ENCODE results near the gene RPS28.
"Not testable (repeated sequence)": the region's sequence is repeated elsewhere in the genome, so short reads cannot be mapped to it uniquely, and the experiment has no call there.

Gene RPS28
- total RNA-seq: 62.3 to 167 (median 121) reads per million in 18 experiments

DNA sequence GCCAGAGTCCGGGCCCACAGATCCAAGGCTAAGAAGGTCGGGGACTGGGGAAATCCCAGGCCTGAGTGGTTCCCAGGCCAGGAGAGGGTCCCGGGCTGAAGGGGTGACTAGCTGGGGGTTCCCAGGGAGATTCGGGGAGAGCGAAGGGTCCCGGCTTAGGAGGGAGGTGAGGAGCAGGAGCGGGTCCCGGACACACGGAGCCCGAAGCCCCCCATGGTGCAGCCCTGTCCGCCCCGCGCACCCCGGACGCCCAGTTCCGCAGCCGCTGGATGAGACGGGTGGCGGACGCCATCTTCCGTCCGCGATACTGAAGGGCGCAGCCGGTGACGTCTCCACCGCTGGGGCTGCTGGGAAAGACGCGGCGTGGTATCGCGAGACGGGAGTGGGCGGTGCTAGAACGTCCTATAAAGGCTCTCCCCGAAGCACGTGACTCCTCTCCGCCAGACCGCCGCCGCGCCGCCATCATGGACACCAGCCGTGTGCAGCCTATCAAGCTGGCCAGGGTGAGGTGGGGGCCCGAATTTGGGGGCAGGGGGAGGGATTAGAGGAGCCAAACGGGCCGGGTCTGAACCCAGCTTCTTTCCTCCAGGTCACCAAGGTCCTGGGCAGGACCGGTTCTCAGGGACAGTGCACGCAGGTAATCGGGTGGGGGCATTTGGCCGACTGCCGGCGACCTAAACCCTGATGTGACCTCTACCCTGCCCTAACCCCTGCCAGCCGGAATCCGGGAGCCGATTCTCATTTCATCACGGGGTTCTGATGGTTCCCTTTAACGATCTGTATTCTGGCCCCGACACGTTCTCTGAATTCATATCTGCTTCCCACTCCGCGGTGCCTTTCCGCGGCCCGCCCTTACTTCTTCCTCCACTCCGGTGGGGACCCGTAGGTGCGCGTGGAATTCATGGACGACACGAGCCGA is at the start of gene RPS28, which contains the start of gene NDUFA7:
RPS28 (plus strand) TSS at position 430 of the 919 bp plus-strand sequence; CDS start at position 465, 35 bp downstream.
NDUFA7 (minus strand) TSS at position 309 of the 919 bp plus-strand sequence; CDS start at position 292, 17 bp downstream.
- DNase-seq: peak; percentile 98

DNA sequence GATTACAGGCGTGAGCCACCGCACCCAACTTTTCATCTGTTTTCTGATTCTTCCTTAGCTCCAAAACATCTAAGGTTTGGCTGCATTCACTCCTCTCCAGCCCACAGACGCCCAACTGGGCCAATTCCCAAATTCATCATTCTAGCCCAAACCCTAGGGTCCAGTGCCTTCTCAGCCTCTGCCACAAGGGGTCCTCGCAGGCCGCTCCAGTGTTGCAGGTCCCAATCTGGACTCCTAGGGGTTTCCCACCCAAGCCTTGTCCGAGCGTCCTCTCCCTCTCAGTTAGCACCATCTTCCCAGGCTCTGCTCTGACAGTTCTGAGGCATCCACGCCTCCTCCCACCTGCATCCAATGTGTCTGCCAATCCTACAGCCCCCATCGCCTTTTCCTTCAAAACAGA is 44.8 kb upstream of the RPS28 start:
- DNase-seq: not testable (repeated sequence)

DNA sequence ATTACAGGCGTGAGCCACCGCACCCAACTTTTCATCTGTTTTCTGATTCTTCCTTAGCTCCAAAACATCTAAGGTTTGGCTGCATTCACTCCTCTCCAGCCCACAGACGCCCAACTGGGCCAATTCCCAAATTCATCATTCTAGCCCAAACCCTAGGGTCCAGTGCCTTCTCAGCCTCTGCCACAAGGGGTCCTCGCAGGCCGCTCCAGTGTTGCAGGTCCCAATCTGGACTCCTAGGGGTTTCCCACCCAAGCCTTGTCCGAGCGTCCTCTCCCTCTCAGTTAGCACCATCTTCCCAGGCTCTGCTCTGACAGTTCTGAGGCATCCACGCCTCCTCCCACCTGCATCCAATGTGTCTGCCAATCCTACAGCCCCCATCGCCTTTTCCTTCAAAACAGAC is 30.0 kb upstream of the RPS28 start:
- not testable (repeated sequence) for DNase-seq

DNA sequence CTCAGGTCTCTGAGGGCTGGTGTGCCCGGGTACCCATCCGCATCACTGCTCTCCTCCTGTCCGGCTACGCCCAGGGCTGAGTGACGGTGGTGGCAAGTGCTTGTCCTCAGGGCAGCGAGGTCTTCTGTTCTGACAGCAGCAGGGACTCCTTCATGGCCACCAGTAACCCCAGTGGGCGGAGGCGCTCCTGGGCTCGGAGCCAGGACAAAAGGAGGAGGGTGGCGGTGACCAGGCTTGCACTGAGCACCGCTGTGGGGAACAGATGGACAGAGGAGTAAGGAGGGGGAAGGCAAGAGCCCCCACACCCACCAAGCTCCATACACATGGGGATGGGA is 19.0 kb upstream of the RPS28 start:
- peak; percentile 9 to 37 for DNase-seq

DNA sequence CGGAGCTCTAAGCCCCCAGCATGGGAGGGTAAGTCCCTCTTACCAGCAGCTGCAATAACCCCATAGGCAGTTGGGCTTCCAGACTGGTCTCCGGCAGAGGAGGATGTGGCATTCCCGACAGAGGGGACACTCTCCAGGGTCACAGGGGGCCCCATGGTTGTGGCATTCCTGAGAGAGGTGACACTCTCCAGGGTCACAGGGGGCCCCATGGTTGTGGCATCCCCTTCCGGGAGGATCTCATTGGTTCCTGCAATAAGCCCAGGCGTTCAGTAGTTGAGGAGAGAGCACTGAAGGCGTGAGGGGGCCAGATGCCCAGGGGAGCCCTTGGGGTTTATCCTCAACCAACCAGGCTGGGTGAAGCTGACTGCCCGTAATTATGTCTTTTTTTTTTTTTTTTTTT is 18.6 kb upstream of the RPS28 start:
- DNase-seq: no peak

DNA sequence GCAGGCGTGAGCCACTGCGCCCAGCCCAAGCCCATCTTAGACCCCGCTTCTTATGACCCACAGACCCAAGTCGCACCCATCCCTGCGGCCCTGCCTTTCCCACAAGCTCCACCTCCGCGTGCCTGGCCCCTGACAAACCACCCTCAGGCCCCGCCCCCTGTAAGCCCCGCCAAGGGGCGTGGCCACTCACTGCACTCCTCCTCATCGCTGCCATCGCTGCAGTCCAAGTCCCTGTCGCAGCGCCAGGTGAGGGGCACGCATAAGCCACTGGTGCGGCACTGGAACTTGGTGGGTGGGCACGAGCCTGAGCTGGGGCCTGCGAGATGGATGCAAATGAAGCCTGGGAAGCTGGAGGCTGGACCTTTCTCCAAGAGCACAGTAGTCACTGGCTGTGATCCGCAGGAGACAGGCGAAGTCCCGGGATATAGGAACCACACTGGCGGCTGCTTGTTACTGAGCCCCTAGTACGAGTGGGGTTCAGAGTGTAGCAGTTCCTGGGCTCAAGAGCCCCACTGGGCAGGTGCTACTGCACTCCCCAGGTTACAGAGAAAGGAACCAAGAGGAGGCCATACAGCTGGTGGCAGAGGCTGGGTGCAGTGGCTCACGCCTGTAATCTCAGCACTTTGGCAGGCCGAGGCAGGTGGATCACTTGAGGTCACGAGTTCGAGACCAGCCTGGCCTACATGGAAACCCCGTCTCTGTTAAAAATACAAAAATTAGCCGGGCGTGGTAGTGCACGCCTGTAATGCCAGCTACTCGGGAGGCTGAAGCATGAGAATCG is 16.3 kb upstream of the RPS28 start:
- no peak for DNase-seq

DNA sequence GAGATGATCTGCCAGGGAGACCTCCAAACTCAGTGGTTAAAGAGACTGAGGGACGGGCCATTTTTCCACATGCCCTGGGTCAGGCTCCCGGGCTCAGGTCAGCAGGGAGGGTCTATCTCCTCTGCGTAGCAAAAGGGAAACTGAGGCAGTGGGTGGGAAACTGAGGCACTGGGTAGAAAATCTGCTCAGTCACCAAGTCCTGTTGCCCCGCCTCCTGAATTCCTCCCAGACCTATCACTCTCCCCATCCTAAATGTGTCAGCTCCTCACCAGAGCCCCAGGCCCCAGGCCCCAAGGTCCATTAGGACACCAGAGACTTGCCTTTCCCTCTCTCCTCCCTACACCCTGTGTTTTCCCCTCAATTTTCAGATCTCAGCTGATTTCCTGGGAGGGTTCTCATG is 15.5 kb upstream of the RPS28 start:
- DNase-seq: no peak

DNA sequence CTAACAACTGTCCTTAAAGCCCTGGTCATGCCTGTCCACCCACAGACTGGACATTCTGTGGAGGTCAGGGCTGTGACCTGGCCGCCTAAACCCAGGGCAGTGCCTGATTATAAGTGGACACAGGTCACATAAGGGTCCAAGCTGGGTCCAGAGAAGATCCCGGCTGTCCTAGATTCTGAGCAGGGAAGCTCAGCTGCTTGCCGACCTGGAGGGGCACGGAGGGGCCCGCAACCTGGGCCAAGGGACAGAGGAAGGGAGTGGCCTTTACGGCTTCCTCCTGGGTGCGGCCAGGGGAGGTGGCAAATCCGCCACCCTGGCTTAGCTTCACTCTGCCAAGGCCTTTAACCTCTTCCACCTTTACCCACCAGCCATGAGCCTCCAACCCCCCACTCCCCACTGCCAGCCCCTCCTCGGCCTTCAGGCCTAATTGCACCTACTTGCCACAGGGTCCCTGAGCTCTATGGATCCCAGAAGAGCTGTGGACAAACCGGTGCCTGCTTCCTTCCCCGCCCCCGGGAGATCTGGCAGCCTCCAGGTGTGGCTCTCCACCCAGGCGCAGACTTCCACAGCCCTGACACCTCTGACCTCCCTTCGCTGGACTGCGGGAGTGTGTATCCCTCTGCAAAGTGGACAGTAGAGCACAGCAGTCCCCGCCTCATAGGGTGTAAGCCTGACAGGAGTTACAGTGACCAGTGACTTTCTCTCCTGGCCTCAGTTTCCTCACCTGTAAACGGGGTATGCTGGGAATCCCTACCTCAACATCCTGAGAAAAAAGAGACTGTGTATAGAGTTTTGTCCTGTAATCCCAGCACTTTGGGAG is 14.9 kb upstream of the RPS28 start:
- DNase-seq: no peak

DNA sequence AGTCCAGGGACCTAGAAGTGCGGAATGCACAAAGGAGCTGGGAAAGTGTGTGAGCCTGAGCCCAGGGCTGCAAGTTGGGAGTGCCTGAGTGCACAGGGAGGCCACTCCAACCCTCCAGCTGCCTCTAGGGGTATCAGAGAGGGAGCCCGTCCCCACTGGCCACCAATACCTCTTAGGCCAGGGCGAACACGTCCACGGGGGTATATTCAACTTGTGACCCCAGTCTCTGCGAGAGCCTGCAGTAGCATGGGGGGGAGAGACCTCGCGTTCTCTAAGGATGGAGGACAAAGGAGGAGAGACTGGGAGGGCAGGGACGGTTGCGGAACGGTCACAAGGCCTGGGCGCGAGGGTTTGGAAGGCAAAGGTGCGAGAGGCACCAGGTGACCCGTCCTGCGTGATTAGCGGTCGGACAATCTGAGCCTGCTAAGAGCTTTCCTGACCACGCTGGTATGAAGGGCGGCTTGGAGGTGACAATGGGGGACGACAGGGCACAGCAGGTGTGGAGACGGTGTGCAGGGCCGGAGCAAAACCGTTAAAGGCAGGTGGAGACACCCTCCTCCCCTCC is 13.8 kb upstream of the RPS28 start:
- DNase-seq: no peak

DNA sequence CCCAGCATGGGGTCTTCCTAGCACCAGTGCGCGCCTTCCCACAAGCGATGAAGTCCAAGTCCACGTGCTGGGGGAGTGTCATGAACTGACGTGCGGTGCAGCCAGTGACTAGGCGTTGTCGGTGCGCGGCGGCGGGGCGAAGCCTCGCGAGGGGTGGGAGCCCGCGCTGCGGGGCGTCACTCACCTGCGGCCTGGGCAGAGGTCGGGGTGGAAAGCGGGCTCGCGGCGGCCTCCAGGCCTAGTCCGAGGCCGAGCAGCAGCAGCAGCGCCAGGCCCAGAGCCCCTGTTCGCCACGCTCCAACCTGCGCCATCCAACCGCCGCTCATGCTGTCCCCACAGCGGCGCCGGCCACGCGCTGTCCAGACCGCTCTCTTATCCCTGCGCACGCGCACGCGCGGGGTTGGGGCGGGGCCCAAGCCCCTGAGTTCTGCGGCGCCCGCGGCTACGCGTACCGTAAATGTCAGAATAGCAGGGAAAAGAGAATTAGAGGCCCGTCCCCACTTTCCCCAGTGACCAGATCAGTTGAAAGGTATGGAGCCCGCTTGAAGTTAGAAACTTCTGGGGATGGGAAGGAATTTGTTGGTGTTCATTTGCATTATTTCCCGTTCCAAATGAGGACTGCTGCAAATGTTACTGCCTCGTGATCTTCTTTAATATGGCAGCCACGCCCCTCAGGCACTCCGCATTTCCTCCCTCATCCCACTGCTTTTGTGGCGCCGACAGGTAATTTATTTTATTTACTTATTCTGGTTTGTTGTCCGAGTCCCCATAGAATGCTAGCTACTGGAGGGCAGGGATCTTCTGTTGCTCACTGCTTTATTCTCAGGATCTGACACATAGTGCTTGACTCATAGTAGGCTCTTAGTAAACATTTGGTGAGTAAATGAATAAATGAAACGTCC is 13.1 kb upstream of the RPS28 start, which contains the start of gene CD320:
CD320 (minus strand) TSS at position 394 of the 902 bp plus-strand sequence; CDS start at position 326, 68 bp downstream.
- peak; percentile 80 to 88 for DNase-seq

DNA sequence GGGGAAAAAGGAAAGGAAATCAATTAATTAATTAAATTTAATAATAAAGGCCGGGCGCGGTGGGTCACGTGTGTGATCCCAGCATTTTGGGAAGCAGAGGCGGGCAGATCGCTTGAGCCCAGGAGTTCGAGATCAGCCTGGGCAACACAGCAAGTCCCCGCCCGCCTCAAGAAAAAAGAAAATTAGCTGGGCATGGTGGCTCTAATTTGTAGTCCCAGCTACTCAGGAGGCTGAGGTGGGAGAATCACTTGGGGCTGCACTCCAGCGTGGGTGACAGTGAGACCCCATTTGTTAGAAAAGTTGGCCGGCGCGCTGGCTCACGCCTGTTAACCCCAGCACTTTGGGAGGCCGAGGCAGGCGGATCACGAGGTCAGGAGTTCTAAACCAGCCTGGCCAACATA is 12.4 kb upstream of the RPS28 start:
- DNase-seq: no peak

DNA sequence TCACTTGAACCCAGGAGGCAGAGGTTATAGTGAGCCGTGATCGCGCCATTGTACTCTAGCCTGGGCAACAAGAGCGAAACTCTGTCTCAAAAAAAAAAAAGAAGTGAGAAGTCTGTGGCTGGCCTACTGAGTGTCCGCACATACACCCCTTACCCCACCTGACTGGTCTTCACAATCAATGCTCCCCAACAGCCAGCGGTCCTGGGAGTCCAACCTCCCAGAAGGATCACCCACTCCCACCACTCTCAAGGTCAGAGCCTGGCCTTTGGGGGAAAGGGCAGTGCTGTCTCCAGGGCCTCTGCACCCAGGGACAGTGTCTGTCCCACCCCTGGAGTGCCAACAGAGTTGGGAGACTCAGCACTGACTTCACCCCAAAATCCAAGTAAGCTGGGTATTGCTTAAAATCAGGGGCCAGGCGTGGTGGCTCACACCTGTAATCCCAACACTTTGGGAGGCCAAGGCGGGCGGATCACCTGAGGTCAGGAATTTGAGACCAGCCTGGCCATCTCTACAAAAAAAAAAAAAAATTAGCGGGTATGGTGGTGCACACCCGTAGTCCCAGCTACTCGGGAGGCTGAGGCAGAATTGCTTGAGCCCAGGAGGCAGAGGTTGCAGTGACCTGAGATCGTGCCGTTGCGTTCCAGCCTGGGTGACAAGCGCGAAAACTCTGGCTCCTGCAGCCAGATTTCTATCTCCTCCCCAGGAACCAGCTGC is 10.8 kb upstream of the RPS28 start:
- no peak for DNase-seq

DNA sequence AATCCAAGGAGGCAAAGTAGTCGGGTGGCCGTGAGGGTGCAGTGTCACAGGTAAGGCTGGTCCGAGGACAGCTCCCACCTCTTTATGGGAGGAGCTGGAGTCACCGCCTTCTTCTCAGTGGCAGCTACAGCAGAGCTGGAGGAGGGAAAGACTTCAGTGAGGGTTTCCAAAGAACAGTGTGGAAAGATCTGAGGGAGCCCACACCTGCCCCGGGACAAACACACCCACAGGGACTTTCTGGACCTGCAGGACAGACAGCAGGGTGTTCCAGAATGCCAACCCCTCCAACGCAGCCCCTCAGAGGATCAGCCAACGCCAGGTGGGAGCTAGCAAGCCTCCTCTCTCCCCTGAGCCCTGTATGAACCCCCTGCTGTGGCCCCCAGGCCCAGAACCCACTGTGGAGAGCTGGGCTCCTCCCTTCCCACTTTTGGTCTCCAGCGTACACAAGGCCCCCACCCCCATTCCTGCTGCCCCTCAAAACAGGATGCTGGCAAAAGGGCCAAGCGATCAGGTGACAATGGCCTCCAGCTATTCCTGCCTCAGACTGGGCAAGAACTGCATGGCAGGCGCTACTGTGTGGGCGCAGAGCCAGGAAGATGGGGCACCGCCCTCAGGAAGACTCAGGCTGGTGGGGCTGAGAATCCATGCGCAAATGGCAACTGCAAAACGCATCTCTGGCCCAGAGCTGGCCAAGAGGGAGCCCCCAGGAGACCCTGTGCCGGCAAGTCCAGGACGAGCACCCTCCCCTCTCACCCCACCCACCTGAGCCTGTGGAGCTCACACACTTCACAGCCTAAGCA is 9.6 kb upstream of the RPS28 start:
- no peak for DNase-seq

DNA sequence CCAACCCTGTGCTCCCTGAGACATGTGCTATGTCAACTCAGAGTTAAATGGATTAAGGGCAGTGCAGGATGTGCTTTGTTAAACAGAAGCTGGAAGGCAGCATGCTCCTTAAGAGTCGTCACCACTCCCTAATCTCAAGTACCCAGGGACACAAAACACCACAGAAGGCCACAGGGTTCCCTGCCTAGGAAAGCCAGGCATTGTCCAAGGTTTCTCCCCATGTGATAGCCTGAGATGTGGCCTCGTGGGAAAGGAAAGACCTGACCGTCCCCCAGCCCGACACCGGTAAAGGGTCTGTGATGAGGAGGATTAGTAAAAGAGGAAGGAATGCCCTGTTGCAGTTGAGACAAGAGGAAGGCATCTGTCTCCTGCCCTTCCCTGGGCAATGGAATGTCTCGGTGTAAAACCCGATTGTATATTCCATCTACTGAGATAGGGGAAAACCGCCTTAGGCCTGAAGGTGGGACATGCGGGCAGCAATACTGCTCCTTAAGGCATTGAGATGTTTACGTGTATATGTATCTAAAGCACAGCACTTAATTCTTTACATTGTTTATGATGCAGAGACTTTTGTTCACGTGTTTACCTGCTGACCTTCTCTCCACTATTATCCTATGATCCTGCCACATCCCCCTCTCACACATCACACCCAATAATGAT is 6.2 kb upstream of the RPS28 start:
- DNase-seq: not testable (repeated sequence)

DNA sequence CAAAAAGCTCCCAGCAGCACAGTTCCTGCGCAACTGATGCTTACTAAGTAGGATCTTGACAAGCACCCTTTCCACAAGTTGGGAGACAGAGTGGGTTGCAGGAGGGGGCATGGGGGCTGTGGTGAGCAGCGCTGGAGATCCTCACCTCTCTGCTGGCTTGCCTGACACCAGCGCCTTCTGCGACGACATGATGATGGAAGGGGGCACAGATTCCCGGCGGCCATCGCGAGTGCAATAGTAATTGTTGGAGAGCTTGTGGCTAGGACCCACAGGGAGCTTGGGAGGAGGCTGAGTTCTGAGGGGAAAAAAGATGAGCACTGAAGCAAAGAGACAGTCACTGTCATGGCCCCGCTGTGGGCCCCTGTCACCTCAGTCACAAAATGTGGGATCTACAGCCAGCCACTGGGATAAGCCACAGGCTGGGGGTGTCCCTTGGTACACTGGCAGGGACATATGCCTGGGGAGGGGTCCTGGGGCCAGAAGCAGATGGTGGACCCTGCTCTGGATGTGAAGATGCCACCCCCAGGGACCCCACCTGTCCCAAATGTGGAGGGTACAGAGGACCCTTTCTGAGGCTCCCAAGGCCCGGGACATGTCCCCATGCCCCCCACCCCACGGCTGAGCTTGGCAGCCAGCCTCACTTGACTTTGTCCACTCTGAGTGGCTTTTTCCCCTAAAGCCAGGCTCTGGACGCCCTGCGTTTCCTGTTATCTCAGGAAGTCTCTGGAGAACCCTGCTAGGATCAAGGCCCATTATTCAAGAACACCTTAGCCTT is 4.8 kb upstream of the RPS28 start:
- DNase-seq: no peak

DNA sequence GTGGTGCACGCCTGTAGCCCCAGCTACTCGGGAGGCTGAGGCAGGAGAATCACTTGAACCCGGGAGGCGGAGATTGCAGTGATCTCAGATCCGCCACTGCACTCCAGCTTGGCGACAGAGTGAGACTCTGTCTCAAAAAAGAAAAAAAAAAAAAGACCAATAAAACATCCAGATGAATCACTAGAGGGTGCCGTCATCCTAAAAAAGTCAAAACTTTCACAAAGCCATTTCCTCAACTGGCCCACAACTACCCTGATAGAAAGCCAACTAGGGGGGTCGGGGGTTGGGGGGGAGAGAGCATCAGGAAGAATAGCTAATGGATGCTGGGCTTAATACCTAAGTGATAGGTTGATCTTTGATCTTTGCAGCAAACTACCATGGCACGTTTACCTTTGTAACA is 2.5 kb upstream of the RPS28 start:
- not testable (repeated sequence) for DNase-seq

DNA sequence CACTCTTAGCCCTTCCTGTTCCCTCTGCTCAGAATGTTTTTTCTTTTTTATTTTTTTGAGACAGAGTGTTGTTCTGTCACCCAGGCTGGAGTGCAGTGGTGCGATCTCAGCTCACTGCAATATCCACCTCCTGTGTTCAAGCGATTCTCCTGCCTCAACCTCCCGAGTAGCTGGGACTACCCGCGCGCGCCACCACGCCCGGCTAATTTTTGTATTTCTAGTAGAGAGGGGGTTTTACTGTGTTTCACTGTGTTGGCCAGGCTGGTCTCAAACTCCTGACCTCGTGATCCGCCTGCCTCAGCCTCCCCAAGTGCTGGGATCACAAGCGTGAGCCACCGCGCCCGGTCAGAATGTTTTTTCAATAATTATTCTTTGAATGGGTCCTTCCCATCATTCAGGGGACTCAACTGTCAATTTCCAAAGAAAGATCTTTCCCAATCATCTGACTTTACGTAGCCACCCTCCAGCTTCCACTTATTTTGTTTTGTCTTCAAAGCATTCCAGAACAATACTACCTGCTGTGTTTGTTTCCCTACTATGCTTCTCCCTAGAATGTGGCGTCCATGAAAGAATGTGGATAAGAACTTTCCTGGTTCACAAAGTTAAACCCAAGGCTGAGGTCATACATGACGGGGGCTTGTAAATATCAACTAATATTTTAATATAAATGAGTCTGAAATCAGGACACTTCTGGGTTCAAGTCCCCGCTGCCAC is 1.3 kb upstream of the RPS28 start:
- DNase-seq: no peak

All from inflammatory macrophage (primary cell).